ENCODE results near the gene RPS27. TPM values are rescaled to one million over a fixed set of nuclear protein-coding genes. Genes with fewer than 3 reads are reported as not detected.

Gene RPS27
- total and polyA plus RNA-seq, 10 of the 15 experiments (the other 5 are each of a cell fraction or from before 2014, with no cell fraction given), result 2,708 to 14,234 (median 8,874) TPM

- TF ChIP-seq, protein P1, sequence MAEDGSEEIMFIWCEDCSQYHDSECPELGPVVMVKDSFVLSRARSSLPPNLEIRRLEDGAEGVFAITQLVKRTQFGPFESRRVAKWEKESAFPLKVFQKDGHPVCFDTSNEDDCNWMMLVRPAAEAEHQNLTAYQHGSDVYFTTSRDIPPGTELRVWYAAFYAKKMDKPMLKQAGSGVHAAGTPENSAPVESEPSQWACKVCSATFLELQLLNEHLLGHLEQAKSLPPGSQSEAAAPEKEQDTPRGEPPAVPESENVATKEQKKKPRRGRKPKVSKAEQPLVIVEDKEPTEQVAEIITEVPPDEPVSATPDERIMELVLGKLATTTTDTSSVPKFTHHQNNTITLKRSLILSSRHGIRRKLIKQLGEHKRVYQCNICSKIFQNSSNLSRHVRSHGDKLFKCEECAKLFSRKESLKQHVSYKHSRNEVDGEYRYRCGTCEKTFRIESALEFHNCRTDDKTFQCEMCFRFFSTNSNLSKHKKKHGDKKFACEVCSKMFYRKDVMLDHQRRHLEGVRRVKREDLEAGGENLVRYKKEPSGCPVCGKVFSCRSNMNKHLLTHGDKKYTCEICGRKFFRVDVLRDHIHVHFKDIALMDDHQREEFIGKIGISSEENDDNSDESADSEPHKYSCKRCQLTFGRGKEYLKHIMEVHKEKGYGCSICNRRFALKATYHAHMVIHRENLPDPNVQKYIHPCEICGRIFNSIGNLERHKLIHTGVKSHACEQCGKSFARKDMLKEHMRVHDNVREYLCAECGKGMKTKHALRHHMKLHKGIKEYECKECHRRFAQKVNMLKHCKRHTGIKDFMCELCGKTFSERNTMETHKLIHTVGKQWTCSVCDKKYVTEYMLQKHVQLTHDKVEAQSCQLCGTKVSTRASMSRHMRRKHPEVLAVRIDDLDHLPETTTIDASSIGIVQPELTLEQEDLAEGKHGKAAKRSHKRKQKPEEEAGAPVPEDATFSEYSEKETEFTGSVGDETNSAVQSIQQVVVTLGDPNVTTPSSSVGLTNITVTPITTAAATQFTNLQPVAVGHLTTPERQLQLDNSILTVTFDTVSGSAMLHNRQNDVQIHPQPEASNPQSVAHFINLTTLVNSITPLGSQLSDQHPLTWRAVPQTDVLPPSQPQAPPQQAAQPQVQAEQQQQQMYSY (CRISPR knock-in tag; IDR thresholded peaks at IDR 0.05), result no peak
- TF ChIP-seq RCOR1 (conservative IDR thresholded peaks at IDR 0.05; ENCODE audit: low read depth, low read length) (no peak), MYB (IDR thresholded peaks at IDR 0.05; ENCODE audit: borderline replicate concordance, low read depth, low read length) (no peak), MEF2B (IDR thresholded peaks at IDR 0.05; ENCODE audit: partially characterized antibody, poor library complexity, severe bottlenecking) (peak; percentile 18), ZBTB40 (IDR thresholded peaks at IDR 0.05; ENCODE audit: borderline replicate concordance) (peak; percentile 62; the same call in 1 of the 2 replicates), YY1 (IDR thresholded peaks at IDR 0.05; ENCODE audit: low read depth, low read length) (no peak; the same call in none of the 2 replicates), STAT1 (conservative IDR thresholded peaks at IDR 0.05) (no peak), HDGF (IDR thresholded peaks at IDR 0.05) (no peak), SUPT20H (IDR thresholded peaks at IDR 0.05; ENCODE audit: borderline replicate concordance, control insufficient read depth, low read depth, low read length) (no peak), KLF5 (IDR thresholded peaks at IDR 0.05; ENCODE audit: partially characterized antibody) (no peak), TCF7 (IDR thresholded peaks at IDR 0.05; ENCODE audit: borderline replicate concordance) (no peak)
- TF ChIP-seq, protein P2, sequence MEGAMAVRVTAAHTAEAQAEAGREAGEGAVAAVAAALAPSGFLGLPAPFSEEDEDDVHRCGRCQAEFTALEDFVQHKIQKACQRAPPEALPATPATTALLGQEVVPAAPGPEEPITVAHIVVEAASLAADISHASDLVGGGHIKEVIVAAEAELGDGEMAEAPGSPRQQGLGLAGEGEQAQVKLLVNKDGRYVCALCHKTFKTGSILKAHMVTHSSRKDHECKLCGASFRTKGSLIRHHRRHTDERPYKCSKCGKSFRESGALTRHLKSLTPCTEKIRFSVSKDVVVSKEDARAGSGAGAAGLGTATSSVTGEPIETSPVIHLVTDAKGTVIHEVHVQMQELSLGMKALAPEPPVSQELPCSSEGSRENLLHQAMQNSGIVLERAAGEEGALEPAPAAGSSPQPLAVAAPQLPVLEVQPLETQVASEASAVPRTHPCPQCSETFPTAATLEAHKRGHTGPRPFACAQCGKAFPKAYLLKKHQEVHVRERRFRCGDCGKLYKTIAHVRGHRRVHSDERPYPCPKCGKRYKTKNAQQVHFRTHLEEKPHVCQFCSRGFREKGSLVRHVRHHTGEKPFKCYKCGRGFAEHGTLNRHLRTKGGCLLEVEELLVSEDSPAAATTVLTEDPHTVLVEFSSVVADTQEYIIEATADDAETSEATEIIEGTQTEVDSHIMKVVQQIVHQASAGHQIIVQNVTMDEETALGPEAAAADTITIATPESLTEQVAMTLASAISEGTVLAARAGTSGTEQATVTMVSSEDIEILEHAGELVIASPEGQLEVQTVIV (IDR thresholded peaks at IDR 0.05; ENCODE audit: borderline replicate concordance, partially characterized antibody), result no peak
- TF ChIP-seq, protein P3, sequence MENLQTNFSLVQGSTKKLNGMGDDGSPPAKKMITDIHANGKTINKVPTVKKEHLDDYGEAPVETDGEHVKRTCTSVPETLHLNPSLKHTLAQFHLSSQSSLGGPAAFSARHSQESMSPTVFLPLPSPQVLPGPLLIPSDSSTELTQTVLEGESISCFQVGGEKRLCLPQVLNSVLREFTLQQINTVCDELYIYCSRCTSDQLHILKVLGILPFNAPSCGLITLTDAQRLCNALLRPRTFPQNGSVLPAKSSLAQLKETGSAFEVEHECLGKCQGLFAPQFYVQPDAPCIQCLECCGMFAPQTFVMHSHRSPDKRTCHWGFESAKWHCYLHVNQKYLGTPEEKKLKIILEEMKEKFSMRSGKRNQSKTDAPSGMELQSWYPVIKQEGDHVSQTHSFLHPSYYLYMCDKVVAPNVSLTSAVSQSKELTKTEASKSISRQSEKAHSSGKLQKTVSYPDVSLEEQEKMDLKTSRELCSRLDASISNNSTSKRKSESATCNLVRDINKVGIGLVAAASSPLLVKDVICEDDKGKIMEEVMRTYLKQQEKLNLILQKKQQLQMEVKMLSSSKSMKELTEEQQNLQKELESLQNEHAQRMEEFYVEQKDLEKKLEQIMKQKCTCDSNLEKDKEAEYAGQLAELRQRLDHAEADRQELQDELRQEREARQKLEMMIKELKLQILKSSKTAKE (IDR thresholded peaks at IDR 0.05; ENCODE audit: low read depth, poor library complexity, severe bottlenecking), result peak; percentile 37
- TF ChIP-seq, protein P4, sequence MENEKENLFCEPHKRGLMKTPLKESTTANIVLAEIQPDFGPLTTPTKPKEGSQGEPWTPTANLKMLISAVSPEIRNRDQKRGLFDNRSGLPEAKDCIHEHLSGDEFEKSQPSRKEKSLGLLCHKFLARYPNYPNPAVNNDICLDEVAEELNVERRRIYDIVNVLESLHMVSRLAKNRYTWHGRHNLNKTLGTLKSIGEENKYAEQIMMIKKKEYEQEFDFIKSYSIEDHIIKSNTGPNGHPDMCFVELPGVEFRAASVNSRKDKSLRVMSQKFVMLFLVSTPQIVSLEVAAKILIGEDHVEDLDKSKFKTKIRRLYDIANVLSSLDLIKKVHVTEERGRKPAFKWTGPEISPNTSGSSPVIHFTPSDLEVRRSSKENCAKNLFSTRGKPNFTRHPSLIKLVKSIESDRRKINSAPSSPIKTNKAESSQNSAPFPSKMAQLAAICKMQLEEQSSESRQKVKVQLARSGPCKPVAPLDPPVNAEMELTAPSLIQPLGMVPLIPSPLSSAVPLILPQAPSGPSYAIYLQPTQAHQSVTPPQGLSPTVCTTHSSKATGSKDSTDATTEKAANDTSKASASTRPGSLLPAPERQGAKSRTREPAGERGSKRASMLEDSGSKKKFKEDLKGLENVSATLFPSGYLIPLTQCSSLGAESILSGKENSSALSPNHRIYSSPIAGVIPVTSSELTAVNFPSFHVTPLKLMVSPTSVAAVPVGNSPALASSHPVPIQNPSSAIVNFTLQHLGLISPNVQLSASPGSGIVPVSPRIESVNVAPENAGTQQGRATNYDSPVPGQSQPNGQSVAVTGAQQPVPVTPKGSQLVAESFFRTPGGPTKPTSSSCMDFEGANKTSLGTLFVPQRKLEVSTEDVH (IDR thresholded peaks at IDR 0.05; ENCODE audit: low read depth, partially characterized antibody), result no peak
These were observed 32.8 kb upstream of the RPS27 start (continued) for GRCh38 chr1:153957744-153958110.
